HG02798 (cell line): ENCODE results near the gene ZNF48.
A peak's percentile ranks its signal among the peaks of the same experiment; 100 is the strongest.

Source experiments
- ATAC-seq: cut with Tn5 transposase; IDR thresholded peaks from one replicate; pipeline ENCODE4 v1.9.1; 2021; ENCODE audit warnings: mild to moderate bottlenecking; ENCODE audit not compliant: unreplicated experiment, poor library complexity

ZNF48 gene

DNA sequence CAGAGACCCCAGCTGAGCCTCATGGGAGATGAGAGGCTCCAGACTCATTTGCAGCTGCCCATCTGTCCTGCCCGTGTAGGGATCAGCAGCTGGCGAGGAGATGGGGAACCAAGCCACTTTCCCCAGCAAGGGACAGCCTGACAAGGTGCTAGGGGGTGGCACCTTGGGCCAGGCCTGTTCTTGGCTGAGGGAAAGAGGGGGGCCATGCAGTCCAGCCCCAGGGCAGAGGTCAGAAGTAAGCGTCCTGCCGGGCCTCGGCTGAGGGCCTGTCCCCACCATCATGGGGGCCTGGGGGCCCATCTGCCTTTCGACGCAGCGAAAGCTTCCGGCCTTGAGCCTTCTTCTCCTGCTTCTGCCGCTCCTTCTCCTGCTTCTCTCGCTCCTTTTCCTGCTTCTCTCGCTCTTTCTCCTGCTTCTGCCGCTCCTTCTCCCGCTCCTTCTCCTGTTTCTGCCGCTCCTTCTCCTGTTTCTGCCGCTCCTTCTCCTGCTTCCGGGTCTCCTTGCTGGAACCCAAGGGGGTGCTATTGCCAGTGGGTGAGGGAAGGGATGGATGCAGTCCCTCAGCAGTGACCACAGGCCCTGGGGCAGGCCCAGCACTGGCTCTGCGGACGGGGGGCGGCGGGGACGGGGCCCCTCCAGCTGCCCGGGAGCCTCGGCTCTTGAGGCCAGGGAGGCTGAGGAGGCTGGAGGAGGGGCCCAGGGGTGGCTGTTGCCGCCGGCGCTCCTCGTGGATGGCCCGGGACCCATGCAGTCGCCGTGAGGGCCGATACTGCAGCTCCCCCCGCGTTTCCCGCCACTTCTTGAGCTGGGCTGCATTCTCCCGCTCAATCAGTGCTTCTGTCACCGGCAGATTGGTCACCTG is 37.3 kb upstream of the ZNF48 start:
- no peak for ATAC-seq

DNA sequence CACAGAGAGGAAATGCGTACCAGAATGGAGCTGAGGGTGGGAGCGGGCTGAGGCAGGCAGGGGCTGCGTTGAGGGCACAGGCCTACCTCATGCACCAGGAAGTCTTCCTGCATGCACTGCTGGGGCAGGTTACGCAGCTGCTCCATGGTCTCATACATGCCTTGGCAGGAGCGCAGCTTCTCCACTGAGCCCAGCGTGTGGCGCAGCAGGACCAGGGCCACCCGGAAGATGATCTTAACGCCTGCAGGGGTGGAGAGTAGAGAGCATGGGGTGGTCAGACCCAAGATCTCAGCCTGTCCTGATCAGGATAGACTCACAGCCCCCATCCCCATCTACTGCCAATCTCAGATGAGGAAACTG is 36.7 kb upstream of the ZNF48 start:
- ATAC-seq, result no peak

DNA sequence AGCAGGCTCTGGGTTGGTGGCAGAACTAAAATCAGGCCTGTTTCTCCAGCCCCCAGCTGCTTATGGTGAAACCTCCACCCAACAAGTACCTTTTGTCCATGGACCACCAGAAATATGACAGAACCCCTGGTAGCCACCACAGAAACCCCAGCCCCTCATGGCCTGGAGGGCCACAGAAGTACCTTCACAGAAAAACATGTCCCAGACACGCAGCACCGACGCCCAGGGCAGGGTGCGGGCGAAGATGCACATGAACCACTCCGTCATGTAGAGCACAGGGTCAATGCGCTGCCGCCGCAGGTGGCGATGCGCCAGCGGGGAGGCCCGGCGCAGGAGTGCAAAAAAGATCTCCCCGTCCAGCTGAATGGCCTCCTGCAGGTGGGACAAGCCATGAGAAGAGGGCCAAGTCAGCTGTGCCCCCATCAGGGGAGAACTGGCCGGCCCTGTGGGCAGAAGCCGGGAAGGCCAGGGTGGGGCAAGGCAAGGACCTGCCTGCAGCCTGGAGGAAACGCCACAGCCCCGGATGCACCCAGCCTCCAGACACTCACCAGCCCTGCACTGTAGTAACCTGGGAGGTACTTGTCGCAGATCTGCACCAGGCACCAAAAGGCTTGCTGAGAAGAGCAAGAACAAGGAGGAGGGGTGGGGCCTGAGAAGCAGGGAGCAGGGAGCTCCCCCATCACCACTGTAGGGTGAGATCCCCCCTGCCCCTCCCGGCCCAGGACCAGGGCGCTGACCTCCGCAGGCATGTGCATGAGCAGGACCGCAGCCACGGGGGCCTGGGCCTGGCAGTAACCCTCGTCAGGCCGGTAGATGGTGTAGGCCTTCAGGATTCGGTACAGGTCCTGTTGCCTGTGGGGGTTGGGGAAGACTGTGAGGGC is 36.0 kb upstream of the ZNF48 start:
- ATAC-seq, result no peak

DNA sequence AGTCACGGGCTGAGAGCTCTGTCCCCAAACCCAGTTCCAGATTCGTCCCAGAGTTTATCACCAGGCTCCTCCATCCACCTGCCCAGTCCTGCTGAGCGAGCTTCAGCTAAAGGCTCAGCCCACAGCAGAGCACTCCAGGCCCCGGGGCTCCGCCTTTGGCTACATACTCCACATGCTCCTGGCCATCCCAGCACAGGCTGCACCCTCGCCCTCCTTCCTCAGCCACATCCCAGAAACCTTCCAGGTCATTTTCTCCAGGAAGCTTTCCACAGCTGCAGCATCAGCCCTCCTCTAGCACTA is 35.4 kb upstream of the ZNF48 start:
- ATAC-seq, result no peak

DNA sequence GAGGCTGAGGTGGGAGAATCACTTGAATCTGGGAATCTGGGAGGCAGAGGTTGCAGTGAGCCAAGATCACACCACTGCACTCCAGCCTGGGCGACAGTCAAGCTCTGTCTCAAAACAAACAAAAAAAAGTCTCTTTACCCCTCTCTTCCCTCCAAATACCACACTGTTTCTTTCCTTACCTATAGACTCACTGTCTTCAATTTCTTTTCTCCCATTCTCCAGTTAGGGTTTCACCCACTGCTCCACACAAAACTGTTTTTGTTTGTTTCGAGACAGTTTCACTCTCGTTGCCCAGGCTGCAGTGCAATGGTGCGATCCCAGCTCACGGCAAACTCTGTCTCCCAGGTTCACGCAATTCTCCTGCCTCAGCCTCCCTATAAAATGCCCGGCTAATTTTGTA is 34.0 kb upstream of the ZNF48 start:
- ATAC-seq, result no peak

DNA sequence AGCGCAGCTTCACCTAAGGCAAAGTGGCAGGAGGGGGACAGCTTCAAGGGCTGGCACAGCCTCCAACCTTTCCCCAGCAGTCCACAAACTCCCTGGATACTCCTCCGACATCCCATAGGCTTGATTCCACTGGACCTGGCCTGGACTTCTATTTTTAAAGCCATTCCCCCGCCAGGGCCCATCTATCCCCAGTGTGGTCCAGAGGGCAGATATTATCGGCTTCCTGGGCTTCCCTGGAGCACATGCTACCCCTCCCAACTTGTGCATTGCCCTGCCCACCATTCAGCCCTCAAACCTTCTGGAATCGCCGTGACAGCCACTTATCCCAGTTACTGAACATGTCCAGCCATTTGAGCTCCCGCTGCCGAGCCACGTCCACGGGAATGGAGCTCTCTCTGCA is 30.0 kb upstream of the ZNF48 start:
- no peak for ATAC-seq

DNA sequence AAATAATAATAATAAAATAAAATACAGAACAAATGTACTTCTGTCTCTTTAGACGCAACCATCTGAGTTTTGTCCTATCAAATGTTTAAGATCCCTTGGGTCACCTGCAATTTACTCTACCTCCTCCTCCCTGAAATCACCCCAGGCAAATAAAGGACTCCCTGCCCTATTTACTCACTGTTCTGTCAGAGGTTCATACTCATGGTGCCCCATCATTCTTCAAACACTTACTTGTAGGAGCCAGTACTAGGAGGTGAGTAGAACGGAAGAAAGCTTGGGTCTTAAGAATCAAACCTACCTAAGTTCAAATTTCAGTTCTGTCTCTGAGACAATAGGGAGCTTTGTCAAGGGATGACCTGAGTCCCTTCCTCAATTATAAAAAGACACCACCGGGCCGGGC is 28.7 kb upstream of the ZNF48 start:
- ATAC-seq, result no peak

DNA sequence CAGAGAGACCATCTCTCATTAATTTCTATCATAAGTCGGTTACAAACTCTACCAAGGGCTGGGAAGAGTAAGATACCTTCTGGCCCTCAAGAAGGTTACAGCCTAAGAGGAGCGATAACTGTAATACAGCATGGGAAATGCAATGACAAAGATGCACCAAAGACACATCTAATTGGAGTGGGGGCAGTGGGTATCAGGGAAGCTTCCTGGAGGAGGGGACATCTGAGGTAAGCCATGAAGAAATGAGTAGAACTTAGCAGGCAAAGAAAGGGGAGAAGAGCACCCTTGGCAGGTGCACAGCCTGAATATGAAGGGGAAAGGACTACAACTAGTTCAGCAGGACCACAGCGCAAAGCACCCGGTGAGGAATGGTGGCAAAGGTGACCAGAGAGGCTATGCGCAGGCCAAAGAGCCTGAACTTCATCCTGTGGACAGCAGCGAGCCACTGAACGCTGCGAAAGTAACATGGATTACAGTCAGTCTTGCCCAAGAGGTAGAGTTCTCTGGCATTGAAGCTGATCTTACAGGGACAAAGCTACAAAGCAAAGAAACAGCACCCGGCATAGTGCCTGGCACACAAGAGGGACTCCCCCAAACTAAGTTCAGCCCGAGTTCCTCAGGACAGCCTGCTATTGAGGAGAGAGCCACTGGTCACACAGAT is 27.7 kb upstream of the ZNF48 start:
- ATAC-seq, result no peak

DNA sequence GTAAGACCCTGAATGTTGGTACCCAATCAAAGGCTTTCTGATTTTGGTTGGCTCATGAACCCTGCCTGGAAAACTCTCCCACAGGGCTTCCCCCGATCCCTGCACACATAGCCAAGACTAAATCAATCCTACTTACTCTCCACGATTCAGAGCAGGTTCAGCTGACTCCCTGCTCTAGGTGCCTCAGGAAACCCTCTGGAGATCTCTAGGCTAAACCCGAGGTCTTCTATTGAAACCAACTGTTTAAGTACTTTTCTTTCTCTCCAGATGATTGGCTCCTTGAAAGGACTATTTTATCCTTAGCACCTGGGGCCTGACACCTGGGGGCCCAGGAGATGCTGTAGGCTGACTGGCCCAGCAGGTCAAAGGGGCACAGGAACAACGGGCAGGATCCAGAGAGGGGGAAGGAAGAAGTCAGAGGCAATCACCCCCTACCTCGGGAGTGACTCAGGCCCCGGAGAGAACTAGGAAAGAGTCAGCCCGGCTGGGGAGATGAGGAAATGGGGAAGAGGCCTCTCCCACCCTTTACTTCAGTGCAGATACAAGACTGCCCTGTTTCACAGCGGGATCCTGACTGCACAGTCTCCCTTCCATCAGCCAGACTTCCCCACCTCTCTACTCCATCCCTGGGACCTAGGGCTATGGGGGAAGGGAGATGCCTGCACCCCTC is 27.0 kb upstream of the ZNF48 start:
- ATAC-seq, result no peak

DNA sequence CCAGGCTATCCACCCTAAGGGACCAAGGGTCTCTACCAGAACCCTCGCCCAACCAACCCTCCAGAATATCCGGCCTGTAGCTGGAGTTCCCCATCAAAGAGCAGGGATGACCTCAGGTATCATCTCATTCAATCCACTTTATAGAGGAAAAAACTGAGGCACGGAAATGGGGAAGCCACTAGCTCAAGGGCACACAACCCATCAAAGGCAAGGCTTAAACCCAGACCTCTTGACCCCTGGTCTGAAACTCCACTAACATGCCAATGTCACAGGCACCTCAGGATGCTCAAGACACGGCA is 26.5 kb upstream of the ZNF48 start:
- no peak for ATAC-seq

DNA sequence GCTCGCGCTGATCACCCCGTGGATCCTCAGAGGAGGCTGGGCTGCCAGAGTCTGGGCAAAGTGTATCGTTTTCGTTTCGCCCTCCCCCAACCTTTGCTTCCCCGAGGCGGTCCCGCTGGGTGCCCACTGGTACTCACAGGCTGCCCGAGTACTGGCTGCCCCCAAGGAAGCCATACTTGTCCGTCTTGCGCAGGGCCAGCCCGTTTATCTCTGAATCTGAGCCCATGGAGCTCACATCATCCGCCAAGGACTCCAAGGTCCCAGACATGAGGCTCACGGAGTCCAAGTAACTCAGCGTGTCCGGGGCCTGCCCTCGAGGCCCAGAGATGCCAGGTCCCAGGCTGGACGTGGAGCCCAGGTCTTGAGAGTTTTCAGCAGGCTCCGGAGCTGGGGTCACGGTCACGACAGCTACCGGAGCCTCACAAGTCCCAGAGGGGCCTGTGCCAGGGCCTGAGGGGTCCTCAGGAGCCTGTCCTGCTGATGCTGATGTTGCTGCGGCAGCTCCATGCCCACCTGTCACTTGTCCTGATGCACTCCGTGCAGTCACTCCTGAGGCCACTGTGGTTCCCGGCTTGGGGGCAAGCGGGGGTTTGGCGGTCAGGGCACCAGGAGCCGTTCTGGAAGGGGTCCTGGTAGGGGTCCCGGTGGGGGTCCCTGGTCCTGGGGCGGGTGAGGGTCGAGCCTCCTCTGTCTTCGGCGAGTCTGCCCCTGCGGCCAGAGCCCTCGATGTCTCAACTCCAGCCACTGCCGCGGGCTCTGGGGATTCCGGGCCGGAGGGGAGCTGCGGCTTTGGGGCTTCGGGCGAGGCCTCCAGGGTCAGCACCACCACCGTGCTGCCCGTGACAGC is 25.9 kb upstream of the ZNF48 start:
- ATAC-seq, result no peak

DNA sequence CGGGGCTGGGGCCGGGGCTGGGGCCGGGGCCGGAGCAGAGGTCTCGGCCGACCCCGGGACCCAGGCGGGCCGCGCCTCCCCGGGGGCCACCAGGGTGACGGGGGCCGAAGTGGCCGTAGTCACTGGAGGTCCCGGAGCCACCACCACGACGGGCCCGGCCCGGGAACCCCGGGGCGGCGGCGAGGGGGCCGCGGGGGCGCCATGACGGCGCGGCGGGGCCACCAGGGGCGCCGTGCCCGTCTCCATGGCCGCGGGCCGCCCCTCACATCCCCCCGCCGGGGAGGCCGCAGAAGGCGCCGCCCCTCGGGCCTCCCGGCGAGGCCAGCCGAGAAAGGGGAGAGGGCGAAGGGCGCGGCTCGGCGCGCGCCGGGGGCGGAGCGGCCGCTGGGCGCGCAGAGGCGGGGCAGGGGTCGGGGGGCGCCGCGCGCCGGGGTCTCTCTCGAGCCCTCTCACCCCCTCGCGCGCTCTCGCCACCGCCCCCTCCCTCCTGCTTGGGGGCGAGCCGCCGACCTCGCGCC is 25.2 kb upstream of the ZNF48 start:
- peak; percentile 10 for ATAC-seq

DNA sequence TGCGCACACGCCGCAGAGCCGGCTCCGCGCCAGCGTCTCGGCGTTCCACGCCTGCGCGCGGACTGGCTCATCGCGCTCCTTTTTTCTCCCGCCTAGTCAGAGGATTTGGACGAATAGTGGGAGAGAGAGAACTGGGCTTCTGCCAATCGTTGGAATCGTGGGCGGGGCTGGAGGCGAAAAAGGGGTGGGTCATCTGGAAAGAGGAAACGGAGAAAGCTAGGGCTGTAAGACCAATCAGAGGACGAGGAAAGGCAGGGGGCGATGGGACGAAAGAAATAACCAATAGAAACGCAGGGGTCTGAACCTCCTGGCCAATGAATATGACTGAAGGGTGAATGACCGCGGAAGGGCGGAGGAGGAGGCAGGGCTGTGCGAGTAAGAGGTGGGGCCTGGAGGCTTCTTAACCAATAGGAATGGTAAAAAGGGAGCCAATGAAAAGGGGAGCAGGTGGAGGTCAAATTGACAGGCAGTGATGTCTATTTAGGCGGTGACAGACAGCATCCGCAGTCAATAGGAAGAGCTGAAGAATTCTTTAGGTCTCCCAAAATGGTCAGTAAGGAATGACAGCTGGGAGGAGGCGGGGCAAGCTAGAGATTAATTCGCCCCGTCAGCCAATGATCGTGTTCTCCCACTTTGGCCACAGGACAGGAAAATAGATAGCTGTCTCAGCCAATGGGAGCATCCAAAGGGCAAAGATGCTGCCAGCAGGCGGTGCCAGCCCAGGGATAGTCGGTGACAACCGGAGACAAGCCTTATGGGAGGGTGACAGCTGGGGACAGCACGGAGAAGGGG is 24.6 kb upstream of the ZNF48 start, which contains the start of gene TBC1D10B:
Gene TBC1D10B, minus strand, starts transcription at position 39 of the 792 bp plus-strand sequence. CDS start 311 bp downstream, outside the sequence.
- ATAC-seq, result peak; percentile 76

DNA sequence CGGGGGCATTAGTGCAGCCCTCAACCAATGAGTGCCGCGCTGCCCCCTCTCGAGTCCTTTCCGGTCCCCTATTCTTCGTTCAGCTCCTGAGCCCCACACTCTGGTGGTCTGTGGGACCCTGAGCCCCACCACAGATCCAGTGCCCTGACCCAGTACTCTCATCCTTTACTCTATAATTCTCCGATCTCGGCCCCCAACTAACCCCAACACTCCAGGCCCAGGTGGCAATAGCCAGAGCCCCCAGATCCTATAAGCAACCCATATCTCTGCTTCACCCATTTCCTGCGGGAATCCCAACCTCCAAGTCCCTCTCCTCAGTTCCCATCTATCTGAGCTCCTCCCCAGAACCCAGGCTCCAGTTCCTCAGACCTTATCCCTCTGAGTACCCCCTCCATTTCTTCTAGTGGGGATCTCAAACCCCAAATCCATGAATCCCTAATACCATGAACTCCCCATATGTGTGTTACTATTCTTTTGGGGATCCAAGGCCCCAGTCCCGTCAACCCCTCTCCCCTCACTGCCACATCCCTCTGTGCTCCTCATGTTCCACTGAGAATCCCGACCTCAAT is 23.9 kb upstream of the ZNF48 start:
- ATAC-seq, result no peak

DNA sequence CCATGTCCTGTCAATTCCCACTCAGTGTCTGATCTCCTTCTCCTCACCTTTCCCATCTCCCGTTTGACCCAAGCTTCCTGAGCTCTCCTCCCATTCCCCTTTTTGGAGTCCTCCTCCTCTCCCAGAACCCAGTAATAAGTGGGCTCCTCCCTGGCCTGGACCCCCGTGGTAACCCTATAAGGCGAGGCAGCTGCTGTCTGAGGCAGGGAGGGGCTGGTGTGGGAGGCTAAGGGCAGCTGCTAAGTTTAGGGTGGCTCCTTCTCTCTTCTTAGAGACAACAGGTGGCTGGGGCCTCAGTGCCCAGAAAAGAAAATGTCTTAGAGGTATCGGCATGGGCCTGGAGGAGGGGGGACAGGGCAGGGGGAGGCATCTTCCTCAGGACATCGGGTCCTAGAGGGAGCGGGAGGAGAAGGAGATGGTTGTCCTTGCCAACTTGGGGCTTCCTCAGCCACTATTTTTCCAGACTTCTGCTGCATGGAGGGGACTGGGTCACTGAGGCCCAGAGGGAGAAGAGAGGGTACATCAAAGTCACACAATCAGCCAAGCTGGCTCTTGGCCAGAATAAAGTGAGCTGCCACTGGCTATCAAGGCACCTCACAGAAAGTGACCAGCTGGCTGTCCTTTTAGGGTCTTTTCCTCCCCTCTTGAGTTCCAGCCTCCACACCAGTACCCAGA is 23.0 kb upstream of the ZNF48 start:
- ATAC-seq, result no peak

DNA sequence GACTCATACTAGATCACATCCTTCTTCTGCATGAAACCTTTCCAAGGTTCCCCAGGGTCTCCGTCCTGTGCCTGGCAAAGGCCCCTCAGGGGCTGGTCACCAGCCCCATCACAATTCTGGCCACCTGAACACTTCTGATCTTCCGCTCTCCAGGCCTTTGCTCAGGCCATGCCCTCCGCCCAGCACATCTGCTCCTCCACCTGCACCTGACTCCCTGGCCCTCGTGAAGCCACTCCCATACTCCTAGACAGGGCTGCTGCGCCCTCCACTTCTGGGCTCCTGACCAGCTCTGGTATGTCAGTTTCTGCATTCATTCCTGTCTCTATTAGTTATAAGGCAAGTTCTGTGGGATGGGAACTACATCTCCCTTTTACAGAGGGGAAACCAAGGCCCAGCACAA is 22.5 kb upstream of the ZNF48 start:
- ATAC-seq, result no peak

DNA sequence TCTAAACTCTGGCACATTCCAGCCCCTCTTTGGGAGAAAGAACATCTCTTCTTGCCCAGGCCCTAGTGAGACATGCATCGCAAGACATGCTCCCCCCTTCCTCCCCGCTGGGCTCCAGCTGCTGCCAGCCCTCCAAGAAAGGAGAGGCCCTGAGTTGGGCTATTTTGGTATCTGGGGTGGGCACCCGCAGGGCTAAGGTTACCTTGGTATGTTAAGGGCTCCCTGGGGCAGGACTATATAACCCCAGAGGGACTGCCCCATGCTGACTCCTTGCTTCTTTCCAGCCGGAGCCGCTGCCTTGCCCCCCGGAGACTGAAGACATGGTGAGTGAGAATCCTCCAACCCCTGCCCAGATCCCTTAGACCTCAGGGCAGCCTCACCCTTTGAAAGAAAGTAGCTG is 20.7 kb upstream of the ZNF48 start, which contains the start of gene MYL11:
Gene MYL11, plus strand, starts transcription at position 265 of the 400 bp plus-strand sequence. Its CDS starts 56 bp downstream, at position 321.
- ATAC-seq, result no peak

DNA sequence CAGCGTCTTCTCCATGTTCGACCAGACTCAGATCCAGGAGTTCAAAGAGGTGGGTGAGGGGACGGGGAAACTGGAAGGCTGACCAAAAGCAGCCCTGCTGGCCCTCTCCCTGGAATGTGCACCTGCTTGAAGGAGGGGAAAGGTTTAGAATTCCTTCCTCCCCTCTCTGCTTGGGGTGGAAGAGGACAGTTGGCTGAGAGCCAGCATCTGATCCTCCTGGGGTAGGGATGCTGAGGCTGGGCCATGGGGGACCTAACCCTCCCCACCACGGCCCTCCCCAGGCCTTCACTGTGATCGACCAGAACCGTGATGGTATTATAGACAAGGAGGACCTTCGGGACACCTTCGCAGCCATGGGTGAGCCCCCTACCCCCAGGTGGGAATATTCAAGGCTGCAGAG is 19.4 kb upstream of the ZNF48 start:
- no peak for ATAC-seq
